H1 (cell line): Measurements from ENCODE around the gene TBRG4. TPM values are rescaled to one million over a fixed set of nuclear protein-coding genes. Genes with fewer than 3 reads are reported as not detected.

Source experiments
- BCL11A ChIP-seq, 2 experiments: IDR thresholded peaks; one replicate each; pipeline ENCODE4 v1.6.1; 2011; ENCODE audit warnings: low read depth in 2 of 2, low read length in 2 of 2, mild to moderate bottlenecking in 2 of 2
- CTBP2 ChIP-seq: IDR thresholded peaks from 2 replicates; pipeline ENCODE4 v1.7.0; 2011; ENCODE audit warnings: borderline replicate concordance, mild to moderate bottlenecking, moderate library complexity, mixed read lengths, low read length; ENCODE audit not compliant: insufficient read depth, insufficient read length
- ZNF274 ChIP-seq: IDR thresholded peaks from 2 replicates; pipeline ENCODE4 v1.7.0; 2012; ENCODE audit warnings: low read length, borderline replicate concordance; ENCODE audit errors: extremely low read depth
- polyA plus RNA-seq, 7 experiments: library from polyadenylated mRNA; depleted of rRNA in 3 of 7; stranded (reverse) in 5 of 7; unstranded in 2 of 7; fragments of >200 nt in 5 of 7; fragments of 200-250 nt in 2 of 7; gene quantifications; 1 replicate in 5 of 7; 2 replicates in 1 of 7; 4 replicates in 1 of 7; pipeline versions ENCODE4 v1.2.1 to v1.2.3, GENCODE V29; 2011 to 2013; ENCODE audit warnings: missing spikeins in 2 of 7, mixed read lengths in 2 of 7
- total RNA-seq: library from RNA; stranded (reverse); fragmentation: NEBNext Ultra II Directional; extraction: Animal tissue kit (Norgen Biotek cat#: 25700); gene quantifications from 2 replicates; pipeline ENCODE4 v1.2.1, GENCODE V29; 2021

TBRG4 gene
- total and polyA plus RNA-seq, 2 of the 8 experiments (the other 6 are each of a cell fraction or from before 2014, with no cell fraction given): 110 to 137 TPM

GRCh38 chr7:45119550-45119949 is 8.1 kb upstream of the TBRG4 start (continued):
- TF ChIP-seq ZNF274: no peak
- TF ChIP-seq BCL11A (IDR thresholded peaks at IDR 0.05; ENCODE audit: low read depth in 2 of 2, low read length in 2 of 2): no peak
- TF ChIP-seq CTBP2: no peak
- TF ChIP-seq, all 59 proteins: peak for 0
